T-helper 17 cell (primary cell): Measurements from ENCODE around the gene DDAH1. TPM values are rescaled to one million over a fixed set of nuclear protein-coding genes. Genes with fewer than 3 reads are reported as not detected.

Experiments used
- ATAC-seq: fragments of 150-1000 bp; cut with Tn5 transposase; 2 replicates; pipeline ENCODE4 v1.10.0; 2021; ENCODE audit warnings: mild to moderate bottlenecking, moderate library complexity
- DNase-seq, 3 donors: peaks; one replicate each; pipeline versions ENCODE4 v3.0.0 to v3.0.0-alpha.2; 2020 to 2021
- H3K9me3 ChIP-seq: one replicate; pipeline ENCODE4 v1.7.0; 2013; ENCODE audit warnings: low read length, mild to moderate bottlenecking; ENCODE audit not compliant: control insufficient read depth, poor library complexity, severe bottlenecking
- H3K27ac Mint-ChIP-seq: one replicate; pipeline ENCODE4 v1.8.0; 2022; ENCODE audit warnings: mild to moderate bottlenecking, moderate library complexity, mixed read lengths
- H3K27me3 Mint-ChIP-seq: one replicate; pipeline ENCODE4 v1.8.0; 2022; ENCODE audit warnings: mixed read lengths
- H3K36me3 Mint-ChIP-seq: one replicate; pipeline ENCODE4 v1.8.0; 2022; ENCODE audit warnings: low read depth, mixed read lengths
- H3K4me1 Mint-ChIP-seq: one replicate; pipeline ENCODE4 v1.8.0; 2022; ENCODE audit warnings: mild to moderate bottlenecking, mixed read lengths
- H3K4me3 Mint-ChIP-seq: one replicate; pipeline ENCODE4 v1.8.0; 2022; ENCODE audit warnings: mild to moderate bottlenecking, moderate library complexity, mixed read lengths
- total RNA-seq, 4 donors: library from RNA in 2 of 4; stranded (reverse) in 2 of 4; gene quantifications; one replicate each; pipeline ENCODE4 v1.2.3 and lab custom pipeline; 2022 to 2026

Gene DDAH1
- total RNA-seq, 2 donors from 2014 or later = not detected

DNA sequence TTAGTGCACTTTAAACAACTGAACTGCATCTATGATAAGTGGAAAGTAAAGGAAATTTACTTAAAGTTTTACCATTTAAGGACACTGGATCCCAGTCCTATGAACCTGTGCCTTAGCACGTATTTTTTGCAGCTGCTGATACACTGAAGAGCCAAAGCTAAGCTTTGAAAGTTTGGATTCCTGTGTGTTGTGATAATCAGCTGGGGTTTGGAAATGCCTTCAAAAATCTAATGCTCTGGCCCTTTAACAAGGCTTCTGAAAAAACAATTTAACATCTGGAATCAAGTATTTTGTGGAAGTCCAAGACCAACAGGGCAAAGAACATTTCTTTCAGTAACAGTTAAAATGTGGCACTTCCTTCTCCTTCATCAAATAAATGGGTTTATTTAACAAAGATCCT is 51.8 kb downstream of the DDAH1 start:
- Mint-ChIP-seq H3K36me3 (no peaks in the 10 kb centered on the region), H3K27ac (no peak overlapping the region), H3K27me3 (no peaks in the 10 kb centered on the region), H3K4me3 (no peak overlapping the region), H3K4me1 (no peaks in the 10 kb centered on the region)
- no peak for ATAC-seq
- no peak for DNase-seq
- no peaks in the 10 kb centered on the region for H3K9me3 ChIP-seq

DNA sequence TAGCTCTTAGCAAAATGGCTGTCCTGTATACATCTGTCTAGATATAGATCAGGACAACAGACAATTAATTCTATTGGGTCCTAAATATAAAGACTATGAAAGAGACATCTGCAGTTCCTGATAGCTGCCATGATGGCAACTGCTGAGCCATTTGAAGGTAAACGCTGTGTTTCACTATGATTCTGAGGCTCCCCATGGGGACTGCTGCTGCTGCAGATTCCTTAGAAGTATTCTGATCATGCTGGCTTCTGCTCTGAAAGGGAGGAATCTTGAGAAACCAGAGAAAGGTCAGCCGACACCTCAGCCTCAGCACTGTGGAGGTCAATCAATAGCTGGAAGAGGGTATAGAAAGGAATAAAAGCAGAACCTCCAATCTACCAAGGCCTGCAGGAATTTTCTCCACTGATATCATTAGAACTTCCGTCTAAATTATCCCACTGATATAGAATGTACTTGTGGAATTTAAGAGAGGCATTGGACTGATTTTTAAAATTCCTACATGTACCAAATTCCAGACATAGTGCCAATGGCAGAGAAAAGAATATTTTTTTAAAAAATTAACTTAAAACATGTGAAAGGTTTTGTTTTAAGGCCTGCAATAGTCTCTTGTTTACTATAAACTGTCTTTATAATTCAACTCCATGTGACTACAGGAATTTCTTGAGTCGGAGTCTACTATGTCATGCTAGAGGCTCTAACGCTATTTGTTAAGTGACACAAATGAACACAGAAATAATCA is 53.2 kb downstream of the DDAH1 start:
- DNase-seq = no peak
- H3K9me3 ChIP-seq = no peaks in the 10 kb centered on the region
- Mint-ChIP-seq H3K27me3 (no peaks in the 10 kb centered on the region), H3K27ac (no peak overlapping the region), H3K4me3 (no peak overlapping the region), H3K4me1 (no peaks in the 10 kb centered on the region), H3K36me3 (no peaks in the 10 kb centered on the region)
- ATAC-seq = no peak

GRCh38 chr1:85409516-85409915 is 55.4 kb downstream of the DDAH1 start:
- Mint-ChIP-seq H3K27ac (no peak overlapping the region), H3K4me3 (no peak overlapping the region), H3K27me3 (no peaks in the 10 kb centered on the region), H3K36me3 (no peaks in the 10 kb centered on the region), H3K4me1 (no peaks in the 10 kb centered on the region)
- no peak for ATAC-seq
- no peaks in the 10 kb centered on the region for H3K9me3 ChIP-seq
- no peak for DNase-seq

DNA sequence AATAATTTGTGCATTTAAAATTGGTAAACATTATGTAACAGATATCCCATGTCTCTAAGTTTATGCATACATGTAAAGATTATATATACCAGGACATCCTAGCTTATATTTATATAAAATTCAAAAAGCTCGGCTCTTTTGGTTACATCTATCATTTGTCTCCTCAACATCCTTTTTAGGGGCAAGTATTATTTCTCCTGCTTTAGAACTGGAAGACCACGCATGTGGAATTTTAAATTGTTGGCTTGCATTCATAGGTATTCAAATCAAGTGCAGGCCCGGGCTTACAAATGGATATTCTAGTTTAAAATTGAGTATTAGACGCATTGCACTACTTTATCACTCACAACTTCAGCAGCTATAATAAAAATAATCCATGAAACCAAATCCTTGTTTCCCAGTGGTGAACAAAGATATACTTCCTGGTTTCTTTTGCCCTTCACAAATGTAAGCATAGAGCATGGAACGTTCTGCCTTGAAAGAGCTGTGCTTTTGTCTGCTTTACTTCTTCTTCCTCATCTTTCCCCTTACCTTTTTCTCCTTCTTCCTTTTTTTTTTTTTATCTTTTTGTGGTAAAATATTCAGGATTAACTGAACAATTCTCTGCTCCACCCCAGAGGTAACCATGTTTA is 57.1 kb downstream of the DDAH1 start:
- ATAC-seq = no peak
- Mint-ChIP-seq H3K27me3 (no peaks in the 10 kb centered on the region), H3K27ac (no peak overlapping the region), H3K4me1 (no peaks in the 10 kb centered on the region), H3K36me3 (no peaks in the 10 kb centered on the region), H3K4me3 (no peak overlapping the region)
- H3K9me3 ChIP-seq = no peaks in the 10 kb centered on the region
- DNase-seq = no peak

- DNase-seq = no peak
- H3K27ac Mint-ChIP-seq = no peak overlapping the region
- no peak overlapping the region for H3K4me3 Mint-ChIP-seq
- no peak for ATAC-seq
- H3K4me1 Mint-ChIP-seq = no peaks in the 10 kb centered on the region
- no peaks in the 10 kb centered on the region for H3K36me3 Mint-ChIP-seq
- H3K27me3 Mint-ChIP-seq = no peaks in the 10 kb centered on the region
- H3K9me3 ChIP-seq = no peaks in the 10 kb centered on the region
Measured at GRCh38 chr1:85406887-85407533, 57.9 kb downstream of the DDAH1 start.

- Mint-ChIP-seq H3K27me3 (no peaks in the 10 kb centered on the region), H3K36me3 (no peaks in the 10 kb centered on the region)
Measured at GRCh38 chr1:85406081-85406480, 58.9 kb downstream of the DDAH1 start.

GRCh38 chr1:85404408-85404807 is 60.6 kb downstream of the DDAH1 start:
- ATAC-seq (no peak), DNase-seq (no peak)
- H3K4me3 Mint-ChIP-seq = no peak overlapping the region
- H3K27me3 Mint-ChIP-seq = no peaks in the 10 kb centered on the region
- no peaks in the 10 kb centered on the region for H3K9me3 ChIP-seq
- H3K36me3 Mint-ChIP-seq = no peaks in the 10 kb centered on the region
- no peak overlapping the region for H3K27ac Mint-ChIP-seq
- peaks cover 2% of the 10 kb centered on the region for H3K4me1 Mint-ChIP-seq

More at GRCh38 chr1:85406081-85406480, 58.9 kb downstream of the DDAH1 start:
- H3K4me3 Mint-ChIP-seq = no peak overlapping the region
- H3K27ac Mint-ChIP-seq = no peak overlapping the region
- DNase-seq = no peak
- H3K4me1 Mint-ChIP-seq = no peaks in the 10 kb centered on the region
- no peaks in the 10 kb centered on the region for H3K9me3 ChIP-seq
- no peak for ATAC-seq

DNA sequence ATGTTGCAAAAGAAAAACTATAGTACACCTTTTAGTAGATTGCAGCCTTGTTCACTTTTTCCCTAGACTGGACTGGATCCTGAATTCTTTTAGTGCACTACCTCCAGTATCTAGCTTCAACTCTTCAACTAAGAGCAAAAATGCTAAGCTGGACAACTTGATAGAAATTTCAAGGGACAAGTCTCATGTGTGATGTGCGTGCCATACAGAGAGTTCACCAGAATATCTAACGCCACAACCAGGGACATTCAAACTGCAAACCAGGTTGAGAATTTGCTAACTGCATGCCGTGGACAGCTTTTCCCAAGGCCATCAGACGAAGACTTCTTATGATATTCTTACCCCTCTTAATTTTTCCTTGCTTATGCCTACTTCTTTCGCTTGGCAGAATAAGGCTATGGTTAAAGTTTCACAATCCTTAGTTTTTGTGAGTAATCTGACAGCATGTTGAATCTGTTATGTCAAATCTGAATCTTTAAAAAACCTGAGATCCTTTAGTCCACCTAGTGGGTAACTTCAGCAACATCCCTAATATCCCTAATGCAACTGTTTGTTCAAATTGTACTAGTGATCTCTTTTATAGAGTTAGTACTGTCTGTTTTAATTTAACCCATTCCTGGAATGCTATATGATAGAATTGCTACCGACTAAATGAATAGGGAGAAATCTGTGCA is 66.4 kb downstream of the DDAH1 start:
- no peak for ATAC-seq
- no peak for DNase-seq
- no peaks in the 10 kb centered on the region for H3K9me3 ChIP-seq
- Mint-ChIP-seq H3K27me3 (peaks cover 4% of the 10 kb centered on the region), H3K36me3 (no peaks in the 10 kb centered on the region), H3K4me3 (no peak overlapping the region), H3K27ac (no peak overlapping the region), H3K4me1 (peaks cover 2% of the 10 kb centered on the region)

DNA sequence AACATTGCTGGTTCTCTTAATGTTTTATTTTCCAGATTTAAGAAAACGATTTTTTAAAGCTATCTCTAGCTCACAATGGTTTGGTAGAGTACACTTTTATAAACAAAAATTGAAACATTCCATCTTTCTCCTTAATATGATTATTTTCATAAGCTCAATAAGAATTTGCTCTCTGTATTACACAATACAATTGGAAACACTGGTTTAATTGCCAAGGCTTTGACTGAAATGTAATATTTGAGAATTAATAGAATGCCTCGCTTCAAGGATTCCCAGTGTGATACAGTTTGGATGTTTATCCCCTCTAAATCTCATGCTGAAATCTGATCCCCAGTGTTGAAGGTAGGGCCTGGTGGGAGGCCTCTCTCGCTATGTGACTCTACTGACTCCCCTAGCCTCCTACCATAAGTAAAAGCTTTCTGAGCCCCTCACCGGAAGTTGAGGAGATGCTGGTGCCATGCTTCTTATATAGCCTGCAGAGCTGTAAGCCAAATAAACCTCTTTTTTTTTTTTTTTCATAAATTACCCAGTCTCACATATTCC is 67.4 kb downstream of the DDAH1 start:
- no peaks in the 10 kb centered on the region for H3K9me3 ChIP-seq
- H3K27me3 Mint-ChIP-seq = peaks cover 4% of the 10 kb centered on the region
- H3K4me1 Mint-ChIP-seq = peaks cover 2% of the 10 kb centered on the region
- H3K4me3 Mint-ChIP-seq = no peak overlapping the region
- ATAC-seq = no peak
- DNase-seq = no peak
- H3K27ac Mint-ChIP-seq = no peak overlapping the region
- no peaks in the 10 kb centered on the region for H3K36me3 Mint-ChIP-seq

GRCh38 chr1:85396194-85396593 is 68.8 kb downstream of the DDAH1 start:
- H3K9me3 ChIP-seq = no peaks in the 10 kb centered on the region
- H3K27me3 Mint-ChIP-seq = peaks cover 4% of the 10 kb centered on the region
- H3K36me3 Mint-ChIP-seq = no peaks in the 10 kb centered on the region
- H3K27ac Mint-ChIP-seq = no peak overlapping the region
- ATAC-seq (no peak), DNase-seq (no peak)
- peaks cover 2% of the 10 kb centered on the region for H3K4me1 Mint-ChIP-seq
- H3K4me3 Mint-ChIP-seq = no peak overlapping the region

DNA sequence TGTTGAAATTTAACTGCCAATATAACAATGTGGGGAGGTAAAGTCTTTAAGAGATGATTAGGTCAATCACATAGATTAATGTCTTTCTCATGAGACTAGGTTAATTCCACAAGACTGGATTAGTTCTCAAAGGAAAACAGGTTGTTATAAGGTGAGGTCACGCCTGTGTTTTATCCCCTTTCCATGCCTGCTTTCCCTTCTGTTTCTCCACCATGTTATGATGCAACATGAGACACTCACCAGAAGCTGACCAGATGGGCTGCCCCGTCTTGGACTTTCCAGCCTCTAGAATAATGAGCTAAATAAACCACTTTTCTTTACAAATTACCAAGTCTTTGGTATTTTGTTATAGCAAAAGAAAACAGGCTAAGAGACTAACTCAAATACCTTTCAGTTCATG is 70.8 kb downstream of the DDAH1 start:
- ATAC-seq (no peak), DNase-seq (no peak)
- no peak overlapping the region for H3K27ac Mint-ChIP-seq
- H3K36me3 Mint-ChIP-seq = no peaks in the 10 kb centered on the region
- H3K27me3 Mint-ChIP-seq = peaks cover 4% of the 10 kb centered on the region
- H3K4me3 Mint-ChIP-seq = no peak overlapping the region
- H3K4me1 Mint-ChIP-seq = no peaks in the 10 kb centered on the region
- H3K9me3 ChIP-seq = no peaks in the 10 kb centered on the region

- Mint-ChIP-seq H3K27ac (no peak overlapping the region), H3K4me1 (no peaks in the 10 kb centered on the region), H3K36me3 (no peaks in the 10 kb centered on the region), H3K27me3 (peaks cover 4% of the 10 kb centered on the region), H3K4me3 (no peak overlapping the region)
- DNase-seq (no peak), ATAC-seq (no peak)
- no peaks in the 10 kb centered on the region for H3K9me3 ChIP-seq
Measured at GRCh38 chr1:85393490-85393889, 71.5 kb downstream of the DDAH1 start.

GRCh38 chr1:85388416-85388815 is 76.5 kb downstream of the DDAH1 start:
- Mint-ChIP-seq H3K4me3 (no peak overlapping the region), H3K4me1 (no peaks in the 10 kb centered on the region), H3K36me3 (no peaks in the 10 kb centered on the region), H3K27ac (no peak overlapping the region), H3K27me3 (peaks cover 5% of the 10 kb centered on the region)
- ATAC-seq (no peak), DNase-seq (no peak)
- H3K9me3 ChIP-seq = no peaks in the 10 kb centered on the region
